Astrocyte (in vitro differentiated cells and primary cell): ENCODE measurements around the gene TTC33. TPM values are rescaled to one million over a fixed set of nuclear protein-coding genes. Genes with fewer than 3 reads are reported as not detected.
A peak's percentile ranks its signal among the peaks of the same experiment; 100 is the strongest.

Source experiments
- DNase-seq: peaks from one replicate; pipeline ENCODE4 v3.0.0-alpha.2; 2010; ENCODE audit warnings: low read depth
- FAIRE-seq: peaks from 2 replicates; lab custom pipeline; 2011; peaks lifted over from hg19 to GRCh38; lab: Jason Lieb, UNC
- H2AFZ ChIP-seq: 2 replicates; pipeline ENCODE4 v1.6.0; 2012; ENCODE audit warnings: low read depth, low read length, inconsistent platforms
- H3K27ac ChIP-seq: 2 replicates; pipeline ENCODE4 v1.5.1; 2011; ENCODE audit warnings: low read depth, low read length, inconsistent platforms
- H3K27me3 ChIP-seq: 2 replicates; pipeline ENCODE4 v1.6.0; 2011; ENCODE audit warnings: low read length, inconsistent platforms; ENCODE audit not compliant: insufficient read depth
- H3K36me3 ChIP-seq: 2 replicates; pipeline ENCODE4 v1.5.1; 2011; ENCODE audit warnings: low read length, inconsistent platforms; ENCODE audit not compliant: insufficient read depth
- H3K4me1 ChIP-seq: 2 replicates; pipeline ENCODE4 v1.5.1; 2011; ENCODE audit warnings: low read length, inconsistent platforms; ENCODE audit not compliant: insufficient read depth
- H3K4me2 ChIP-seq: 2 replicates; pipeline ENCODE4 v1.6.0; 2012; ENCODE audit warnings: low read length, inconsistent platforms
- H3K4me3 ChIP-seq: 2 replicates; pipeline ENCODE4 v1.5.1; 2011; ENCODE audit warnings: low read depth, mild to moderate bottlenecking, low read length, inconsistent platforms; ENCODE audit not compliant: insufficient read depth
- H3K79me2 ChIP-seq: 2 replicates; pipeline ENCODE4 v1.6.0; 2012; ENCODE audit warnings: mild to moderate bottlenecking, low read length, inconsistent platforms; ENCODE audit not compliant: insufficient read depth
- H3K9ac ChIP-seq: 2 replicates; pipeline ENCODE4 v1.6.0; 2012; ENCODE audit warnings: mild to moderate bottlenecking, low read length, inconsistent platforms
- H3K9me3 ChIP-seq: 2 replicates; pipeline ENCODE4 v1.5.1; 2012; ENCODE audit warnings: low read depth, mild to moderate bottlenecking, low read length, inconsistent platforms; ENCODE audit not compliant: insufficient read depth
- H4K20me1 ChIP-seq: 2 replicates; pipeline ENCODE4 v1.6.0; 2012; ENCODE audit warnings: low read length, inconsistent platforms; ENCODE audit not compliant: insufficient read depth
- H3K27ac Mint-ChIP-seq: one replicate; pipeline ENCODE4 v1.8.0; 2021; ENCODE audit warnings: mild to moderate bottlenecking, mixed read lengths; ENCODE audit not compliant: unreplicated experiment
- H3K27me3 Mint-ChIP-seq: one replicate; pipeline ENCODE4 v1.8.0; 2021; ENCODE audit warnings: low read depth, mixed read lengths; ENCODE audit not compliant: unreplicated experiment
- H3K36me3 Mint-ChIP-seq: one replicate; pipeline ENCODE4 v1.8.0; 2021; ENCODE audit warnings: low read depth, mixed read lengths; ENCODE audit not compliant: unreplicated experiment
- H3K4me1 Mint-ChIP-seq: one replicate; pipeline ENCODE4 v1.8.0; 2021; ENCODE audit warnings: low read depth, mixed read lengths; ENCODE audit not compliant: unreplicated experiment
- H3K4me3 Mint-ChIP-seq: one replicate; pipeline ENCODE4 v1.8.0; 2021; ENCODE audit warnings: mild to moderate bottlenecking, moderate library complexity, mixed read lengths; ENCODE audit not compliant: unreplicated experiment
- H3K9me3 Mint-ChIP-seq: one replicate; pipeline ENCODE4 v1.8.0; 2021; ENCODE audit warnings: mild to moderate bottlenecking, mixed read lengths; ENCODE audit not compliant: unreplicated experiment
- CTCF ChIP-seq: IDR thresholded peaks from 2 replicates; pipeline ENCODE4 v1.5.1; 2011; ENCODE audit warnings: low read depth, mild to moderate bottlenecking, inconsistent platforms, low read length, moderate library complexity; ENCODE audit not compliant: insufficient read depth
- EZH2 ChIP-seq: IDR thresholded peaks from 2 replicates; pipeline ENCODE4 v1.6.1; 2012; ENCODE audit warnings: mild to moderate bottlenecking, low read length, inconsistent platforms; ENCODE audit not compliant: insufficient read depth
- total RNA-seq: library from RNA; stranded (reverse); gene quantifications from 2 replicates; pipeline ENCODE4 v1.2.1, GENCODE V29; 2021

TTC33 gene
- total RNA-seq, 1 donor from 2014 or later: 13.3 TPM

GRCh38 chr5:40606077-40606765 lies 149.5 kb downstream of the TTC33 start:
- FAIRE-seq (no peak), DNase-seq (no peak)
- no peaks in the 10 kb centered on the region for H4K20me1 ChIP-seq
- no peaks in the 10 kb centered on the region for H3K36me3 Mint-ChIP-seq
- no peak overlapping the region for H3K4me3 Mint-ChIP-seq
- no peaks in the 10 kb centered on the region for H3K9me3 ChIP-seq
- TF ChIP-seq EZH2: no peak
- no peak for TF ChIP-seq CTCF
- no peak overlapping the region for H2AFZ ChIP-seq
- no peak overlapping the region for H3K4me3 ChIP-seq
- peaks cover 7% of the 10 kb centered on the region for H3K4me1 ChIP-seq
- peaks cover 26% of the 10 kb centered on the region for H3K4me1 Mint-ChIP-seq
- no peak overlapping the region for H3K9ac ChIP-seq
- H3K27ac ChIP-seq: no peak overlapping the region
- H3K27me3 Mint-ChIP-seq: no peaks in the 10 kb centered on the region
- no peaks in the 10 kb centered on the region for H3K36me3 ChIP-seq
- no peaks in the 10 kb centered on the region for H3K79me2 ChIP-seq
- peak overlapping the region; percentile 91 for H3K27ac Mint-ChIP-seq
- peaks cover 2% of the 10 kb centered on the region for H3K9me3 Mint-ChIP-seq
- H3K27me3 ChIP-seq: no peaks in the 10 kb centered on the region
- peak overlapping the region; percentile 42 for H3K4me2 ChIP-seq

- TF ChIP-seq CTCF (no peak), EZH2 (no peak)
- Mint-ChIP-seq H3K4me1 (peaks cover 29% of the 10 kb centered on the region), H3K27ac (peak overlapping the region; percentile 91), H3K9me3 (peaks cover 2% of the 10 kb centered on the region), H3K27me3 (no peaks in the 10 kb centered on the region), H3K36me3 (no peaks in the 10 kb centered on the region), H3K4me3 (no peak overlapping the region)
- Histone ChIP-seq H3K4me3 (no peak overlapping the region), H3K4me2 (peak overlapping the region; percentile 42), H3K27ac (no peak overlapping the region), H3K36me3 (no peaks in the 10 kb centered on the region), H3K4me1 (peaks cover 7% of the 10 kb centered on the region), H3K9ac (no peak overlapping the region), H3K79me2 (no peaks in the 10 kb centered on the region), H3K9me3 (no peaks in the 10 kb centered on the region), H4K20me1 (no peaks in the 10 kb centered on the region), H2AFZ (no peak overlapping the region), H3K27me3 (no peaks in the 10 kb centered on the region)
- FAIRE-seq (peak; percentile 41), DNase-seq (peak; percentile 31)
Observed at GRCh38 chr5:40605295-40605958, 150.3 kb downstream of the TTC33 start.

- FAIRE-seq (no peak), DNase-seq (peak; percentile 86)
- Histone ChIP-seq H3K27ac (no peak overlapping the region), H3K9me3 (no peaks in the 10 kb centered on the region), H4K20me1 (no peaks in the 10 kb centered on the region), H3K27me3 (no peaks in the 10 kb centered on the region), H3K79me2 (no peaks in the 10 kb centered on the region), H2AFZ (no peak overlapping the region), H3K4me1 (peaks cover 7% of the 10 kb centered on the region), H3K4me2 (no peak overlapping the region), H3K36me3 (no peaks in the 10 kb centered on the region), H3K9ac (no peak overlapping the region), H3K4me3 (no peak overlapping the region)
- TF ChIP-seq EZH2: no peak
- TF ChIP-seq CTCF: no peak
- Mint-ChIP-seq H3K27me3 (no peaks in the 10 kb centered on the region), H3K4me1 (peaks cover 29% of the 10 kb centered on the region), H3K27ac (peak overlapping the region; percentile 73), H3K36me3 (no peaks in the 10 kb centered on the region), H3K9me3 (peaks cover 2% of the 10 kb centered on the region), H3K4me3 (no peak overlapping the region)
Observed at GRCh38 chr5:40603378-40603777, 152.4 kb downstream of the TTC33 start.
